ENCODE results near the gene PRPH2. TPM values are rescaled to one million over a fixed set of nuclear protein-coding genes. Genes with fewer than 3 reads are reported as not detected.

The PRPH2 gene
- polyA plus RNA-seq, 1 donor from 2014 or later, result not detected

GRCh38 chr6:42766163-42766670, 43.8 kb upstream of the PRPH2 start:
- Histone ChIP-seq H3K4me3 (ENCODE audit: low read length) (no peak overlapping the region), H3K4me2 (ENCODE audit: low read length) (no peak overlapping the region), H3K9me2 (ENCODE audit: insufficient read depth, low read length) (no peaks in the 10 kb centered on the region), H2AFZ (ENCODE audit: low read depth, low read length) (no peak overlapping the region), H3K27ac (ENCODE audit: low read length) (no peak overlapping the region), H4K20me1 (ENCODE audit: insufficient read depth) (no peaks in the 10 kb centered on the region), H3K27me3 (ENCODE audit: insufficient read depth, low read depth, low read length) (no peaks in the 10 kb centered on the region), H3K9ac (ENCODE audit: low read length) (no peak overlapping the region), H3K79me2 (replicated peaks; ENCODE audit: insufficient read depth, low read length) (no peaks in the 10 kb centered on the region), H3K36me3 (ENCODE audit: insufficient read depth, low read length) (no peaks in the 10 kb centered on the region), H3F3A (ENCODE audit: insufficient read depth, low read length, poor library complexity, severe bottlenecking) (no peaks in the 10 kb centered on the region), H3K9me3 (ENCODE audit: low read length) (no peaks in the 10 kb centered on the region)
- no peak for TF ChIP-seq EP300 (conservative IDR thresholded peaks at IDR 0.05; ENCODE audit: poor library complexity, severe bottlenecking)
- TF ChIP-seq MXI1 (conservative IDR thresholded peaks at IDR 0.05; ENCODE audit: poor library complexity, severe bottlenecking), result no peak
- no peak for TF ChIP-seq SMC3 (conservative IDR thresholded peaks at IDR 0.05; ENCODE audit: poor library complexity)
- no peak for TF ChIP-seq EZH2 (IDR thresholded peaks at IDR 0.05; ENCODE audit: borderline replicate concordance, insufficient read depth, low read length, poor library complexity, severe bottlenecking)
- no peak for TF ChIP-seq TAF1 (IDR thresholded peaks at IDR 0.05; ENCODE audit: low read depth)
- TF ChIP-seq REST (IDR thresholded peaks at IDR 0.05; ENCODE audit: borderline replicate concordance), result no peak
- no peak for TF ChIP-seq RAD21 (conservative IDR thresholded peaks at IDR 0.05)
- TF ChIP-seq CTCF (IDR thresholded peaks at IDR 0.05; ENCODE audit: poor library complexity, severe bottlenecking), result no peak
- TF ChIP-seq POLR2AphosphoS5 (IDR thresholded peaks at IDR 0.05), result no peak

GRCh38 chr6:42764911-42765648, 42.7 kb upstream of the PRPH2 start:
- Histone ChIP-seq H3K9me3 (ENCODE audit: low read length) (no peaks in the 10 kb centered on the region), H3K27me3 (ENCODE audit: insufficient read depth, low read depth, low read length) (no peaks in the 10 kb centered on the region), H3F3A (ENCODE audit: insufficient read depth, low read length, poor library complexity, severe bottlenecking) (no peaks in the 10 kb centered on the region), H2AFZ (ENCODE audit: low read depth, low read length) (no peak overlapping the region), H3K9ac (ENCODE audit: low read length) (no peak overlapping the region), H3K9me2 (ENCODE audit: insufficient read depth, low read length) (no peaks in the 10 kb centered on the region), H3K27ac (ENCODE audit: low read length) (peak overlapping the region; percentile 24), H3K36me3 (ENCODE audit: insufficient read depth, low read length) (no peaks in the 10 kb centered on the region), H4K20me1 (ENCODE audit: insufficient read depth) (no peaks in the 10 kb centered on the region), H3K4me2 (ENCODE audit: low read length) (no peak overlapping the region), H3K79me2 (replicated peaks; ENCODE audit: insufficient read depth, low read length) (no peaks in the 10 kb centered on the region), H3K4me3 (ENCODE audit: low read length) (no peak overlapping the region)
- TF ChIP-seq RAD21 (conservative IDR thresholded peaks at IDR 0.05), result no peak
- TF ChIP-seq EZH2 (IDR thresholded peaks at IDR 0.05; ENCODE audit: borderline replicate concordance, insufficient read depth, low read length, poor library complexity, severe bottlenecking), result no peak
- no peak for TF ChIP-seq EP300 (conservative IDR thresholded peaks at IDR 0.05; ENCODE audit: poor library complexity, severe bottlenecking)
- no peak for TF ChIP-seq MXI1 (conservative IDR thresholded peaks at IDR 0.05; ENCODE audit: poor library complexity, severe bottlenecking)
- TF ChIP-seq POLR2AphosphoS5 (IDR thresholded peaks at IDR 0.05), result no peak
- TF ChIP-seq TAF1 (IDR thresholded peaks at IDR 0.05; ENCODE audit: low read depth), result no peak
- no peak for TF ChIP-seq REST (IDR thresholded peaks at IDR 0.05; ENCODE audit: borderline replicate concordance)
- no peak for TF ChIP-seq SMC3 (conservative IDR thresholded peaks at IDR 0.05; ENCODE audit: poor library complexity)
- TF ChIP-seq CTCF (IDR thresholded peaks at IDR 0.05; ENCODE audit: poor library complexity, severe bottlenecking), result no peak
